GM10266 (cell line): ENCODE data around the gene TRIM73.
"Not testable (repeated sequence)": the region's sequence is repeated elsewhere in the genome, so short reads cannot be mapped to it uniquely, and the experiment has no call there.

ENCODE experiments used
- DNase-seq: peaks from one replicate; pipeline ENCODE4 v3.0.0; 2012; ENCODE audit errors: extremely low spot score

Gene TRIM73

DNA sequence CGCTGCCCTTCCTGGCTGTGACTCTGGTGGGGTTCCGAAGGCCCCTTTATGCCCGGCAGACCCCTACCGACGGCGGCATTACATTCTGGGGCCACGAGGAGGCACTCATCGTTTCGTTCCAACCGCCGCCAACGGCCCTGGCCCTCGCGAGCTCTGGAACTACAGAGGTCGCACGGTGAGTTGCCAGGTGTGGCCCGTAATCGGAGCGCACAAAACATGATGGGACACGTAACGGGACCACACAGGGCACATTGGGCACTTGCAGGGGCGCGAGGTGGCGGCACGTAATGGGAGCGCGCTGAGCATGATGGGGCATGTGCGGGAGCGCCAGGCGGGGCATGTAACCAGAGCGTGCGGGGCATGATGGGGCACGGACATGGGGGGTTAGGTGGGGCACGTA lies at the start of gene TRIM73:
TRIM73 (plus strand) TSS at position 301 of the 400 bp plus-strand sequence. CDS start 3,305 bp downstream, outside the sequence.
- DNase-seq, result not testable (repeated sequence)

DNA sequence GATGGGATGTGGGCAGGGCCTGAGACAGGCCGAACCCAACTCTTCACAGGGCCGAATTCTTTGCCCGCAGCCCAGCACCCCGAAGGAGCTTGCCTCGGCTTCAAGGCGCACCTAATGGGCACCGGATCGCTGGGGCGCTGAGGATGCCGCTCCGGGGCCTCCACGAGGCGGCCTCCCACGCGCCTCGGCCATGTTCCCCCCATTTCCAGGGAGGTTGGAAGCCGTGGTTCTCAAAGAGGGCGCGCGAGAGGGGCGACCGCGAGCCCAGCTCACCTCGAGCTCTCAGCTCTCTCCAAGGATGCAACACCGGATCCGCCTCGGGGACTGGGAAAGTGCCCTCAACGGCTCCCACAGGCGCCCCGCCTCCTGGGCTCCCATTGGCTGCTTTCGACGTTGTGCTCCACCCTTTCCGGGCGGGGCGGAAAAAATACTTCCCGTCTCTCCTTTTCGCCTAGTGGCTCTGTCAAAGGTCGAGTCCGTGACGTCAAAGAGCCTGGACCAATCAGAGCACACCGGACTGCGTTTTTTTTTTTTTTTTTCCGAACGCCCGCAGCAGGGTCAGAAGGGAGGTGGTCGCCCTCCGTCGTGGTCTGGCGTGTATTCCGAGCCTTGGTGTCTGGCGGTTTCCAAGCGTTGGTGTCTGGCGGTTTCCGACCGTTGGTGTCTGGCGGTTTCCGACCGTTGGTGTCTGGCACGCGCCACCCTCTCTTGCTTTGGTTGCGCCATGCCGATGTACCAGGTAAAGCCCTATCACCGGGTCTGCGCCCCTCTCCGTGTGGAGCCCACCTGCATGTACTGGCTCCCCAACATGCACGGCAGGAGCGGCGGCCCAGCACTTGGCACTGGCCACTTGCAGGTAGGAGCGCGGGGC lies 36.5 kb upstream of the TRIM73 start:
- not testable (repeated sequence) for DNase-seq

DNA sequence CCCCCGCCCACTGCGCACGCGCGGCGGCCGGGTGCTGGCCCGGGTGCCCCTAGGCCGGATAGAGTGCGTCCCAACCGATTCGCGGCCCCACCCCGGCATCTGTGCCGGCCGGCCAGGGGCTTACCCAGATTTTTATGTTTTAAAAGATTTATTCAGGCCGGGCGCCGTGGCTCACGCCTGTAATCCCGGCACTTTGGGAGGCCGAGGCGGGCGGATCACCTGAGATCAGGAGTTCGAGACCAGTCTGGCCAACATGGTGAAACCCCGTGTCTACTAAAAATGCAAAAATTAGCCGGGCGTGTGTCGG lies 35.9 kb upstream of the TRIM73 start:
- DNase-seq, result not testable (repeated sequence)

DNA sequence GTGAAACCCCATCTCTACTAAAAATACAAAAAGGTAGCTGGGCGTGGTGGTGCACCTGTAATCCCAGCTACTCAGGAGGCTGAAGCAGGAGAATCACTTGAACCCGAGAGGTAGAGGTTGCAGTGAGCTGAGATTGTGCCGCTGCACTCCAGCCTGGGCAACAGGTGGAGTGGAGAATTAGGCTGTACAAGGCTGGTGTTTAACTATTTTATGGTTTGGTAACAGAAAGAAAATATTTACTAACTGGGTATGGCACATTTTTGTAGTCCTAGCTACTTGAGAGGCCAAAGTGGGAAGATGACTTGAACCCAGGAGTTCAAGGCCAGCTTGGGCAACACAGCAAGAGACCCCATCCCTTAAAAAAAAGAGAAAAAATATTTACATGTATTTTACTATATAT lies 31.4 kb upstream of the TRIM73 start:
- not testable (repeated sequence) for DNase-seq

DNA sequence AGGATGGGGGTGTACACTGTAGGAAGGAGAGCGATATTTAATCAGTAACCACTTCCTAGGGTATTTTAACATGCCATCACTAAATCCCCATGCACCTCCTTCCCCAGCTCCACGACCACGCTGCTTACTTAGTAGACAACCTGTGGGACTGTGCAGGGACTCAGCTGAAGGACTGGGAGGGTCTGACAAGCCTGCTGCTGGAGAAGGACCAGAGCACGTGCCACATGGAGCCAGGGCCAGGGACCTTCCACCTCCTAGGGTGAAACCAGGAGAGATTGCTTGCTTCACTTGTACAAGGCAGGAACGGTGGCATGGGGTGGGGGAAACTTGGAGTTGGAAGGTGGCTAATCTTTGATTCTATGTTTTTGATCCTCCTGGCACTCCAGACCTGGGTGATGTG lies 28.8 kb upstream of the TRIM73 start:
- not testable (repeated sequence) for DNase-seq

DNA sequence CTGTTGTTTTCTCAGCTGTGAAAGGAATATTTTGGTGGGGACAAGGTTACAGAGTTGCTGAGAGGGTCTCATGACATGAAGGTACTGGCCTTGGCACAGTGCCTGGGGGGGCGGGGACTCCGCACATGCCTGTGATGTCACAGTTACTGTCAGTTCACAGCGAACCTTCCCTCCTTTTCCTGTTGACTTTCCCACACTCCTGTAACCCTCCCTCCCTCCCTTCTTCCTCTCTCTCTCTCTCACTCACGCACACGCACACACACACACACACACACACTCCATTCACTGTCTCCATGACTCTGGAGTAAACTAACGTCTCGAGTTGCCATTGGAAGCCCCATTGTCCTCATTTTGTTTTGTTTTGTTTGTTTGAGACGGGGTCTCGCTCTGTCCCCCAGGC lies 28.1 kb upstream of the TRIM73 start:
- not testable (repeated sequence) for DNase-seq

DNA sequence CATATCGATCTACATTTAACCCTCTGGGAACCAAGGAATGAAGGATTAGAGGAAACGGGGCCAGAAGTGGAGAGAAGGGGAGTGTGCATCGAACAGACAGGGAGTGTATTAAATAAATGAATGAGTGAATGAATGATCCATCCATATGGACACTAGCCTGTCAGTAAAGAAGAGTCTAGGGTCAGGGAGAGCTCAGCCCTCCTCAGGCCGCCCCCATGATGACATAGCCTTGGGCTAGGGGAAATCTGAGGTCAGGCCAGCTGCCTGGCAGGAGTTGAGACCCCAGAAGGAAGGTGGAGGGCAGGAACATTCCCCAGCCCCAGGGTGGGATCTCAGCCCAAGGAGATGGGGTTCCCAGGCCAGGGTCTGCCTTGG lies 21.3 kb upstream of the TRIM73 start:
- not testable (repeated sequence) for DNase-seq

DNA sequence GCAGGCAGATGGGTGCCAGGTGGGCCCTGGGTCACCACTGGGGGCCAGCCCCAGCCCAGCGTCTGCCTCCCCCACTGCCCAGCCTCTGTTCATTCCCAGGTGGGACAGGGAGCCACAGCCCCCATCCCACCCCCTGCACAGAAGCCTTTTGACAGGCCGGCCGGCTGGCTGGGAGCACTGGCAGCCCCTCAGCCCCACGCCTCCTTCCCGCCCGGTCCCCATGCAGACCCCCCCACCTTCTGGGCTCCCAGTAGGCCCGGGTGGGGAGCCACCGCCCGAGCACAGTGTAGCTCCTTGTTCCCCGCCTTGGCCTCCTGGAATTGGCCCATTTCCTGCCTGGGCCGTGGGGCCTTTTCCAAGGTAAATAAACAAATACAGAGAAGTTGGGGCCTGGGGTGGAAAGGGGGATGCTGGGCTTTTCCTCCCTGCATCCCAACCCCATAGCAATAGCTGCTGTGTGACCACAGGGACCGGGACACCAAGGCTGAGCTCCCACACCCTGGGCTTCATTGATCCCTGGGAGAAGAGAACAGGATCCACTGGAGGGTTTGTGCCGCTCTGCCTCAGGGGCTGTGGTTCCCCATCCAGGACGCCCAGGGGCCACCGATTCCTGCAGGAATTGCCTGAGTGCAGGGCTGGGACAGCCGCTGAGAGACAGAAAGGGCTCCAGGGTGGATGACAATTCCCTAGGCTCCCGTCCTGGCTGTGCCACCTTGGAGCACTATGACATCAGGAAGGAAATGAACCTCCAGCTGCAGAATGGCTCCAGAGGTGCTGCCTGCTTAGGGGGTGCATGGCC lies 20.7 kb upstream of the TRIM73 start:
- DNase-seq, result not testable (repeated sequence)

DNA sequence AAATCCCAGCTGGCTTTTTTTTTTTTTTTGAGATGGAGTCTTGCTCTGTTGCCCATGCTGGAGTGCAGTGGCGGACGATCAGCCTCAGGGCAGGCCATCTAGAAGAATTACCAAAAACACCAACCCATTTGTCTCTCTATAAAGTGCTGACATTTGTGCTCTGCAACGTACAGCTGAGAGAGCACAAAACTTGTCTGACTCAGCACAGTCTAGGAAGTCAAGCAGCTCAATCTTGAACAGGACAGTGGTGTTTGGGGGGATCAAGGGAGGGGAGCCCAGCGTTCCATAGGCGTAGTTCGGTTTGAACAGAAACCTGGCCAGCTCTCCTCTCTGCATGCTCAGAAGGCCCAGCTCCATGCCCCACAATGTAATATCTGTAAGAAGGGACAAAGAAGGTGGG lies 2.2 kb upstream of the TRIM73 start:
- not testable (repeated sequence) for DNase-seq

DNA sequence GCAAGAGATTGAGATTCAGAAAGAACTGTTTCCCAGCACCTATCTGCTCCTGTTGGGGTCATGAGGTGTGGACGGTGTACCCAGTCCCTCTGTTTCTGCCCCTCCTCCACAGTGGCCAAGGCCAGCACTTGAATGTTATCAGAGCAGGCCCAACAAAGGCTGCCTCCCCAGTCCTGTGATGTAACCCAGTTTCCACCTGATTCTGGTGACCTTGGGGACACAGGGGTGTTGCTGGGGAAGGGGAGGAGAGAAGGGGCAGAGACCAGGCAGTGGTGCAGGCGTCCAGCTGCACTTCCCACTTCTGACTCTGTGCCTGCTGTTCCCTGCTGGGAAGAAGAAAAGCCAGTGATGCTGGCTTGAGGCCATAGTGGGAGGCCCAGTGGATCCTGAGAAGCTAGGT lies 2.4 kb downstream of the TRIM73 start:
- not testable (repeated sequence) for DNase-seq

DNA sequence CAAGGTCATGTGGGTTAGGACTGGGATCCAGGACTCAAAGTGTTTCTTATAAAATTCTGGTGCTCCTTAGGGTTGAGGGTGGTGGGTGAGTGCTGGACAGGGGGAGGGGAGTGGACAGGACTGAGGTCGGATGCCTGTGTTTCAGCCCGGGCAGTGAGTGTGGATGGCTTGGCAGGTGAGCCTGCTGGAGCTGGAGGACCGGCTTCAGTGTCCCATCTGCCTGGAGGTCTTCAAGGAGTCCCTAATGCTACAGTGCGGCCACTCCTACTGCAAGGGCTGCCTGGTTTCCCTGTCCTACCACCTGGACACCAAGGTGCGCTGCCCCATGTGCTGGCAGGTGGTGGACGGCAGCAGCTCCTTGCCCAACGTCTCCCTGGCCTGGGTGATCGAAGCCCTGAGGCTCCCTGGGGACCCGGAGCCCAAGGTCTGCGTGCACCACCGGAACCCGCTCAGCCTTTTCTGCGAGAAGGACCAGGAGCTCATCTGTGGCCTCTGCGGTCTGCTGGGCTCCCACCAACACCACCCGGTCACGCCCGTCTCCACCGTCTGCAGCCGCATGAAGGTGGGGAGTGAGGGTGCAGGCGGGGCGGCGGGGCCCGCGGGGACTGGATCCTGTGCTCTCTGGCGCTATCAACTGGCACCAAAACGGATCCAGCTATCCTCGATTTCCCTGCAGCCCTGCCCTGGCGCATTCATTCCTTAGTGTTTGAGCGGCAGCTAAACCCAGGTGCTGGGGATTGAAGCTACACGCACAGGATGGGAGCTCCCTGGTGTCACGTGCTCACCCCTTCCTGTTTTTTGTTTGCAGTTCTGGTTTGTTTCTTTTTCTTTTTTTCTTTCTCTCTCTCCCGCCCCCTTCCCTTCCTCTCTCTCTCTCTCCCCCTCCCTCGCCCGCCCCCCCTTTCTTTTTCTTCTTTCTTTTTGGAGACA lies 3.6 kb downstream of the TRIM73 start:
- not testable (repeated sequence) for DNase-seq

DNA sequence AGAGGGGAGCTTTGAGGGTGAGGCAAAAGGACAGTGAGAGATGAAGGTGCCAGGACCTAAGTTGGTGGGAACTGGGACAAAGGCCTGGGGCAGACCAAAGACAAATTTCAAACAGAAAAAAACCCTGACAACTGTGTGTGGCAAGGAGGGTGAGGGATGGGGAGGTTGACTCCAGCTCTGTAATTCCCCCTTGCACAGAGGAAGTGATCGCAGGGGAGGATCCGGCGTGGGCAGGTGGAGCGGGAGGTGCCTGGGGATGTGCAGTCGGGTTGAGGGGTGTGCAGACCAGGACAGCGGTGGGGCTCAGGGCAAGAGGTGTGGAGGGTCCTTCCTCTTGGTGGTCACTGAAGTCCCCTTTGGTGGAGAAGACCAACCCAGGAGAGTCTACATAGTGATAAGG lies 5.1 kb downstream of the TRIM73 start:
- DNase-seq, result not testable (repeated sequence)

DNA sequence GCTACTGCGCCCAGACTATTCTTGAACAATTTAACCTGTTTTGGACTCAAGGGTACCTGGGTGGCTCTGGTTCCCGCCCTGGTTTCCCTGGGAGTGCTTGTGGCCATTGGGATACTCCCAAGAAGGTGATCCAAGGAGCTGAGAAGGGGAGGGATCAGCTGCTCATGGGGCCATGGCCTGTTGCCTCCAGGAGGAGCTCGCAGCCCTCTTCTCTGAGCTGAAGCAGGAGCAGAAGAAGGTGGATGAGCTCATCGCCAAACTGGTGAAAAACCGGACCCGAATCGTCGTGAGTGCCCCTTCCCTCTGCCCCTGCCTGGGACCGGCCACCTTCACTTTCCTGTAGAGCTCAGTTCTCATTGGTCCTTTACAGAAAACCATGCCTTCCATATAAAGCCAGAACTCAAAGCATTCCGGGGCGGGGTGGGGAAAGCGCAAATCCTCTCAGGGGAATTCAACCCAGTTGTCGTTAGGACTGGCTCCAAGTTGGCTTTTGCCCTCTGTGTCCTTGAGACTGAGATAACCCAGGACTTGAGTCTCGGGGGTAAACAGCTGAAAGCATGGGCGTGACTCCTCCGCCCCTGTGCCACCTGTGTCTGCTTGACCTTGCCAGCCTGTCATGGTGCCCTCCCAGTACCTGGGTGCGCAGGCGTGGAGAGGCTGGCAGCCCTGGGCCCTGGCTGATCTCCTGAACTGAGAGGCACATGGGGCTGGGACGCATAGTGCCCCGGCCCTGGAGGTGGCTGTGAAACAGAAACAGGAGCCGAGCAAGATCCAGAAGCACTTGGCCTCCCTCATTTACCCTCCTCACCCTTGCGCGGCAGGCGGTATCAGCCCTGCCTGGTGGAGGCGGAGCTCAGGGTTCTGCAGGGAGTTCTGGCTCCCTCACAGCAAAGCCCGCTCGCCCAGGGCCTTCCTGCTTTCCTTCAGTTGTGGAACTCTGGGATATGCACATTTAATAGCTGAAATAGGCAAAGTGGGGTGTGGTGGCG lies 8.3 kb downstream of the TRIM73 start:
- DNase-seq, result not testable (repeated sequence)

DNA sequence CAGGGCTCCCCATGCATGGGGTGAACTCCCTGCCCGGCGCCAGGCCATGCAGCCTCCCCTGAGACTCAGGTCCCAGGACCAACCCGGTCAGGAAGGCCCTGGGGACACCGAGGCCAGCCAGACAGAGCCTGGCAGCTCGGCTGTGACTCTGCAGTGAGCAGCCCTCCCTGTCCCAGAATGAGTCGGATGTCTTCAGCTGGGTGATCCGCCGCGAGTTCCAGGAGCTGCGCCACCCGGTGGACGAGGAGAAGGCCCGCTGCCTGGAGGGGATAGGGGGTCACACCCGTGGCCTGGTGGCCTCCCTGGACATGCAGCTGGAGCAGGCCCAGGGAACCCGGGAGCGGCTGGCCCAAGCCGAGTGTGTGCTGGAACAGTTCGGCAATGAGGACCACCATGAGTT lies 9.2 kb downstream of the TRIM73 start:
- not testable (repeated sequence) for DNase-seq

DNA sequence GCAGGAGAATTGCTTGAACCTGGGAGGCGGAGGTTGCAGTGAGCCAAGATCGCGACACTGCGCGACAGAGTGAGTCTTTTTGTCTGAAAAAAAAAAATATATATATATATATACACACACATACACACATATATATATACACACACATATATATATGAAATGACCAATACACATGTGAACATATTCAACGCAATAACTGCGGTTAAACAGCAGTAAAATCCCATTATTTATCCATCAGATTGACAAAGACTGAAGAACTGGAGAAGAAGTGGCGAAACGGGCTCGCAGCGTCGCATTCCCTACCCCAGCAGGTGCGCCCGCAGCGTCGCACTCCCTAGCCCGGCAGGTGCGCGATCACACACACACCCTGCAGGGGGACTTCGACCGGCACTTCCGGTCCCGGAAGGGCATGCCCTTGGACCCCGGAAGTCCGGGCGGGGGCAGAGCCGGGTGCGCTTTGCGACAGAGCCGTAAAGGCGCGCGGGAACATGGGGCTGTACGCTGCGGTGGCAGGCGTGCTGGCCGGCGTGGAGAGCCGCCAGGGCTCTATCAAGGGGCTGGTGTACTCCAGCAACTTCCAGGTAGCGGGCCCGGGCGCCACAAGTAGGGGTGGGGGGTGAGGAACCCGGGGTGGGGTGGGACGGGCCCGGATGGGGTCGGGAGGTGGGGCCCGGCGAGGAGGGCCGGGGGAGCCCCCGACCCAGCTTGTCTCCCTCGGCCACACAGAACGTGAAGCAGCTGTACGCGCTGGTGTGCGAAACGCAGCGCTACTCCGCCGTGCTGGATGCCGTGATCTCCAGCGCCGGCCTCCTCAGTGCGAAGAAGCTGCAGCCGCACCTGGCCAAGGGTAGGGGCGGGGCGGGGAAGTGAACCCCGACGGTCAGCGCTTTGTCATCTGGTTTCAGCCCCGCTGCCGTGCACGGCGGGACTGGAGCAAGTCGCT lies 14.7 kb downstream of the TRIM73 start:
- not testable (repeated sequence) for DNase-seq

DNA sequence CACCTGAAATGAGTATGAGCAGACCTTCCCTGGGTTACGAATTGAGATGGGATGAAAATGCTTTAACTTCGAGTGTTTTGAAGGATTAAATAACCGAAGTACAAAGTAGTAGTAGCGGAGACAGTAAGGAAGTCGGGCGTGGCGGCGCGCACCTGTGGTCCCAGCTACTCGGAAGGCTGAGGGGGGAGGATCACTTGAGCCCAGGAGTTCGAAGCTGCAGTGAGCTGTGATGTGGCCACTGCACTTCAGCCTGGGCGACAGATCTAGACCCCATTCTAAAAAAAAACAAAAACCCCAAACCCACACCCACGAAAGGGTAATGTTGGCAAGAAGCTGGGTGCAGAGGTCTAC lies 15.4 kb downstream of the TRIM73 start:
- DNase-seq, result not testable (repeated sequence)

DNA sequence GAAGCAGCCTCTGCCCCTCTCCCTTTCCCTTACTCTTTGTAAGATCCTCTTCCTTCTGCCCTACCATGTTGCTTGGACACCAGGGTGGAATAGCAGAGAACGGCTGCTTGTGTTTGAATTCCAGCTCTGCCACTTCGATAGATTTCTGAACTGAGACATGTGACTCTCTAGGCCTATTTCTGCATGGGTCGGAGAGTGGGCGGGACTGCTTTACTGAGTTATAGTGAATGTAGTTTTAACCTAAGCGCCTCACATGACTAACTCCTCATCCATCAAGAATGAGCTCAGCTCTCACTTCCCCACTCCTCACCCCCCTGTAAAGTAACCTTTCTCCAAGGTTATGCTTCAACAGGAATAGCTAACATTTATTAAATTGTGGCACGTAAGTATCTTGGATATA lies 18.8 kb downstream of the TRIM73 start:
- DNase-seq, result not testable (repeated sequence)

DNA sequence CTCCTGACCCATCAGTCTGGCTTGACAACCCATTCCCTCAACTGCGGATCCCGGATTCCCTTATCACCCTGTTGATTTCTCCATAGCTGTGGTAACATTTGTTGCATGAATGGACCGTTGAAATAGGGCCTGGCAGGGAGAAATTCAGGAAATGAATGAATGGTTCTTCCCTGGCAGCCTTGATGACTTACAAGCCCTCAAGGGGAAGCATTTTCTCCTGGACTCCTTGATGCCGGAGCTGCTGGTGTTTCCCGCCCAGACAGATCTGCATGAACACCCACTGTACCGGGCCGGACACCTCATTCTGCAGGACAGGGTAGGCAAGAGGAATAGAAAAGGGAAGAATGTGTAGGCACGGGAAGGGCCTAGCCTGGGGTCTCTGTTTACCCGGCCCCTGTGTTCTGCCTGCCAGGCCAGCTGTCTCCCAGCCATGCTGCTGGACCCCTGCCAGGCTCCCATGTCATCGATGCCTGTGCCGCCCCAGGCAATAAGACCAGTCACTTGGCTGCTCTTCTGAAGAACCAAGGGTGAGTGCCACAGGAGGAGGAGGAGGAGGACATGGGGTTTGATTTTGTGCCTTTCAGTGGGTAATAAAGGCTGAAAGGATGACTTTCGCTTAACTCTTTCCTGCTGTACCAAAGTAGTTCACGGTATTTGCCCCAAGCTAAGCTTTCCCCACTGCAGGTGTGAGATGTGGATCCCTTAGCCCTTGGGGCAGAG lies 19.4 kb downstream of the TRIM73 start:
- not testable (repeated sequence) for DNase-seq

DNA sequence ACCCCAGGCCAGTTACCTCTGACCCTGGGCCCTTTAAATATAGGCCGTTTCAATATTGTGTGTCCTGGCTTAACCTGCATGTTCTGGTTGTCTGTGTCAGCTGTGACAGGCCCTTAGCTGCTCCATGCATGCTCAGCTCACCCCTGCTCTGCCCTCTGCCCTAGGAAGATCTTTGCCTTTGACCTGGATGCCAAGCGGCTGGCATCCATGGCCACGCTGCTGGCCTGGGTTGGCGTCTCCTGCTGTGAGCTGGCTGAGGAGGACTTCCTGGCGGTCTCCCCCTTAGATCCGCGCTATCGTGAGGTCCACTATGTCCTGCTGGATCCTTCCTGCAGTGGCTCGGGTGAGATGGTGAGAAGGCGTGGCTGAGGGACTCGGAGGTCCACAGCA lies 20.0 kb downstream of the TRIM73 start:
- DNase-seq, result not testable (repeated sequence)
